Right forelimb (tissue), 1 donor: ENCODE measurements around the gene ZDHHC1.

Experiments
- DNase-seq: peaks from one replicate; pipeline ENCODE4 v3.0.0-alpha.2; 2018

ZDHHC1 gene

DNA sequence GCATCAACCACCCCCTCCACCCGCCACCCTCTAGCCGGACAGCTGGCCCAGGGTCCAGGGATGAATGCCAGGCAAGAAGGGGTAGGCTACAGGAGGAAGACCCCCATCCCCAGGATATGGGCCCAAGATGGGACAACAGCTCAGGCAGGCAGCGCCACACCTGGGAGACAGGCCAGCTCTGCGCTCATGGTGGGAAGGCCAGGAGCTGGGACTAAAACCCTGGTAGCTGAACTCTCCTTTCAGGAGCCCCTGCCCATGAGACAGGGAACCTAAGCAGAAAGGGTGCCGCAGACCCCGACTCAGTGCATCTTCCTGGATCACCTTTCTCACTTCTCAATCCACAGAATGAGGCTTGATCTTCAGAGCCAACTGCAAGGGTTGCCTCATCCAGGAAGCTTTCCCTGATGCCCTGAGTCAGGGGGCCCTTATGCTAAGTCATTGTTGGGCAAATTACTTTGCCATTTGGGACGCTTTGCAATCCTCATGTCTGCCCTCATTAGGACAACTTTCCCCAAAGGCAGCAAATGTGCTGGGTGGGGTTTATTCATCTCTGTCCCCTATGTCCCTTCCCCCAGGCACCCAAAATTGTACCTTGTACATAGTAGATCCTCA, 9.0 kb downstream of the ZDHHC1 start:
- DNase-seq, result no peak

DNA sequence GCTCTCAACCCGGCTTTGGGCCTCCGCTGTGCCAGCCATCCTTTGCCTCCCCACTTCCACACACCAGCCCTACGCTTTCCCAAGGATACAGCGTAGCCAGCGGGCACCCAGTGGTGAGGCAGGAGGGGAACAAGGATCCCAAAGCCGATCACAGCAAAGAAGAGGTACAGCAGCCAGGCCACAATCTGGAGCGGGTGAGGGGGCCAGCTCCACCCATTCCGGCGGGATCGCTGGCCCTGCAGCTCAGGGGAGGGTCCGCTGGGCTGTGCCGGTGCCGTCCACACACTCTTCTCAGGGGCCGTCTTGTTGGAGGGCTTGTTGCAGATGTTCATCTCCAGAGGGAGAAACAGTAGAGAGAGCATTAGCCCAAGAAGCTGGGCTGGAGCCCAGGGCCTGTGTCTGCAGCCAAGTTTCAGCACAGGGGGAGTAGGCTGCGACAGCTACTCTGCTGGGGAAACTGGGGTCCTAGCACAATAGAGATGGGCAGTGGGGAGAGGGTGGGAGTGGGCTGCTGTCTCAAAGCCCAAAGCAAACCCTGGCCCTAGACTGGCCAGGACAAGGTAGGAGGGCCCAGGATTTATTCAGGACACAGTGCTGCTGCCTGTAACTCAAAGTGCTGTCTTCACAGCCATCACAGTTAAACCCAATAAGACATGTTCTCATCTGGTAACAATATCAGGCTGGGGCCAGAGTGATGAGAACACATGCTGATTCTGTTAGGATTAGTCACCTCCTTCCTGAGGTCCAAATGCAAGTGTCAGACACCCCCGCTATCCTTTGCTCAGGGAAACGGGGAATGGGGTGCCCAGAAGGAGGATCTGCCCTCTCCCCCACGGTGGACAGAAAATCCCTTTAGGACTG, 9.9 kb downstream of the ZDHHC1 start:
- peak; percentile 85 for DNase-seq

DNA sequence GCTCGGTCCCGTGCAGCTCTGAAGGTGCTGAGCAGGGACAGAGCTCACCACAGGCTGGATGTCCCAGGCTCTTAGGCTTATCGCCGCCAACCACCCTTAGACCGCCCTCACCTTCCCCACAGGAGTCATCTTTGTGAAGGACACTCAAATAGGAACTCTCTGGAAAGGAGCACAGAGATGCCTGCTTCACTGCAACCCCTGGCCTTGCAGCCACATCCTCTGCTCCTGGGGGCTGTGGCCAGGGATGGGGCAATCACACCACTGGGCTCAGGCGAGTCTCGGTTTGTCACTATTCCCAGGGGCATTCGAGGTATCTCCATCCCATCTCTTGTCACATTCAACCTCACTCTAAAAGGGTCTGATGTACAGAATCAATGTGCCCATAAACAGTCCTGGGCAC, 10.9 kb downstream of the ZDHHC1 start:
- DNase-seq, result no peak

DNA sequence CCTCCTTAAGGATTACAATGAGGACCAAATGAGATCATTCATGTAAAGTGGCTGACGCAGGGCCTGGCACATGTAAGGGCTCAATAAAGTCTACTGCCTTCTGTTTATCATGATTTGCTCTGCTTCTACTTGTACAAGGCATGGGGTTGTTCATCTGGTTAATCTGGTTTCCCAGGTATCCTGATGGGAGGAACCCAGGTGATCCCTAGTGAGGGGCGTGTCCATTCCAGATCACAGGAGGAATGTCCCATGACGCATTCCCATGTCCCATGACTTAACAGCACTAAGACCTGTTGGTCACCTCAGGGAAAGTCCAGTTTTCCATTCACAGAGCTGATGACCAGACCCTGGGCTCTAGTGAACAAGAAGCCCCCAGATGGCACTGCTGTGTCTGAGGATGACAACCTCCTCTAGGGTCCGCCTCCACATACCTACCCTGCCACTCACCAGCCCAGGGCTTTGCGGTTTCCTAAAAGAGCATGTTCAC, 11.5 kb downstream of the ZDHHC1 start:
- no peak for DNase-seq

DNA sequence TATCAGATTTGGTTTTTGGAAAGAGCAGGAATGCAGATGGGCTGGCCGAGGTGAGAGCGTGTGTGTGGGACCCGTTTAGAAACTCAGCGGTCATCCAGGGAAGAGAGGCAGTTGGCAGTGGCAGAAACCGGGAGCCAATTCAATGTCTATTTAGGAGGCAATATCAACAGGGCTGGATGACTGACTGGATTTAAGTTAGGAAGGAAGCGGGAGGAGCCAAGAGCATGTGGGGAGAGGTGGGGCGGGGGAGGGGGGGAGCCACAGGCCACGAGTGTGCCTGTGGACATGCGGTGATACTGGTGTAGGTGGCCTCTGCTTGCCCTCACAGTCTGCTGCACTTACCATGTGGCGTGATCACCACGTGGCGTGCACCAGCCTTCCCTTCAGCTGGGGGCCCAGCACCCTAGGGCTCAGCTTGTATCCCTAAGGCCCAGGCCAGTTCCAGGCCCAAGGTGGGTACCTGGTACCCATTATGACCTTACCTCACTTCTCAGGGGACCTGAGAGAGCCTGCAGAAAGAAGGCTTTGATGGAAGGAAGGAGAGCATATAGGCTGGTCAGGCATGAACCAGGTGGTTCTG, 12.2 kb downstream of the ZDHHC1 start:
- DNase-seq, result no peak

DNA sequence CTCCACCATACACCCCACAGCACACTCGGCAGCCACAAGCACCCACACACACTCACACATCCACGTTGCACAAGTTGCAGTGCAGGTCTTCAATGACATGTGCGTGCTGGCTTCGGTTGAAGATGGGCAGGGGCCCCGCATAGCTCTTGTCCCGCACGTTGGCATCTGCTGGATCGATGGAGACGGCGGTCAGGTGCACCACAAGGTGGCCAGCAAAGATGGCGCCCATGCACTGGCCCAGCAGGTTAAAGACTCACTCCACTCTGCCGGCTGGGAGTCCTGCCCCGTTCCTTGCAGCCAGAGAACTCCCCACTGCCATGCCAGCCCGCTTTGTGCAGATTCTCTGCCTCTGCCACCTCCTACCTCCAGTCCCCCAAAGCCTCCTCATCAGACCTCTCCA, 15.4 kb downstream of the ZDHHC1 start:
- DNase-seq, result no peak

DNA sequence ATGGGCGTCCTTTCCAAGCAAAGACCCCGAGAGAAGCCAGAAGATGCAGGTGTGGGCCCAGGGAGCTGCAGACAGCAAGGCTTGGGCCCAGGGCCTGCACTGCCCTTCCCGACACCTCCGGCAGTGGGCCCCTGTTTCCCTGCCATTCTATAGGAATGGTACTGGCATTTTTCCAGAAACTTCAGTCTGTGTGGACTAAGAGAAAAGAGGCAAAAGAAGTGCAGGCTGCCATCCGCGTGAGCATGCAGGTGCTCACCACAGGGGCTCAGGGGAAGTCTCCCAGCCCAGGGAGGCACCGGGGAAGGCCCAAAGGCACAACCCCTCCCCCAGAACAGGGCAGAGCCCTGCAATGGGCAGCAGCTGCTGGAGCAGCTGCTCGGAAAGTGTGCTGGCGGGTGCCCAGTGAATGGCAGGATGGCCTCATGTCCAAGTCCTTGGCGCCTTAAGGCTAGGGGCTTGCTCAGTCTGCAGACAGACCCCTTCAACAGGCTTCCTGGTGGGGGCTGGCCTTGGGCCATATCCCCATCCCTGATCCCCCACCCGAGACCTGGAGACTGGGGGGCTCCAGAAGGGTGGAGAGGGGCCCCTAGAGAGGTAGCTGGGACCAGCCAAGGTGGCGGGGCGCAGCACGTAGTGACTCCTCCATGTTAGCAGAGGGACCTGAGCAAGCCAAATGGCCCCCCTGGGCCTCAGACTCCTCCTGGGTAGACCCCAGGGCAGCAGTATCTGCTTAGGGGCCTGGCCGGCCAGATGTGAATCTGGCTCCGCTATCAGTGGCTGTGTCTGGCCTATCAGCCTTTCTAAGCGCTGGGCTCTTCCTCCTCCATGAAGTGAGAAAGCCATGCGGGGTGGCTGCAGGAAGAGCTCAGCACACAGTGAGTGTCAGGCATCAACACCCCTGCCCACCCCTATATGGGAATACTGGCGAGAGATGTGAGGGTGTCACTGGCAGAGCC, 16.2 kb downstream of the ZDHHC1 start:
- DNase-seq, result peak; percentile 79

DNA sequence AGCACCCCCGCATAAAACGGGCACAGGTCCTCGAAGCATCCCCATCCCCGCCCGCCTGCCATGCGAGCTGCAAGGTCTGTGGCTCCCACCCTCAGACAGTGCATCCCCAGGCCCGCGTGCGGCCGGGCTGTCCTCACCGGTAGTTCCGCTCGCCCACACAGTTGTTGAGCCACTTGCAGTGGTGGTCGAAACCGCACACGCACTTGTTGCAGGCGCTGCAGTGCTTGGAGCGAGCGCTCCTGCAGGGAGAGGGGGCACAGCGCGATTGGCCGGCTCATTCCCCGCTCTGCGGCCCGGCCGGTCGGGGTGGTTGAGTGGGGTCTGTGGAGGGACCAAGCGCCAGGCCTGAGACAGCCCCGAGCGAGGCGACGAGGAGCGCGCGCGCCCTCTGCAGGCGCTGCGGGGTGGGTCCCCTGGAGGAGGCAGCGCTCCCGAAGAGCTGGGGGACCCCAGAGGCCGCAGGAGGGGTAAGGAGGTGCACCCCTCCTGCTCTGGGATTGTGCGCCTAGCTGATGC, 17.0 kb downstream of the ZDHHC1 start:
- peak; percentile 77 for DNase-seq

DNA sequence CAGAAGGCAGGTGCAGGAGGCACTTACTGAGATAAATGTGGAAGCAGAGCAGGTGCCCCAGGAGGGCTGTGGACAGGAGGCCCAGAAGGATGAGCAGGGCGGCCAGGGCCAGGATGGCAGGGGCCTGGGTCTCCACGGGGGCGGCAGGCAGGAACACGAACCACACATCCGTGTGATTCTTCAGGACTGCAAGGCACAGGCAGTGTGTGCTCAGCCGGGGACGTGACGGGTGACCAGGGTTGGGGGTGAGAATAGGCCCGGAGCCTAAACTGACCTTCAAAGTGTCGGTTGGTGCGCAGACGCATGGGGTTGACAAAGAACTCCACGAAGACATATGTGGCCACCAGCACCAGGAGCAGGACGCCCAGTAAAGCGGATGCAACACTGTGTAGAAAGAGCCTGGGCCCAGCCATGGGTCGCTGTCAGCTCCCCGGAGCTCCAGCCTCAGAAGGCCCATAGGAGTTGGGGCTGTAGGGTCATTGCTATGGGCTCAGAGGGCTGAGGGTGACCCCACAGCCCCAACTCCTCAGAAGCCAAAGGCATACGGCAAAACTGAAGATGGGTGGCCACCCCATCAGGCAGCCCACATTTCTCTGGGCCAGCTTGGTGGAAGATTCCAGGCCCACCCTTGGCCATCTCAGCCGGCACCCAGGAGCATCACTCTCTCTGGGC, 17.6 kb downstream of the ZDHHC1 start:
- DNase-seq, result no peak

DNA sequence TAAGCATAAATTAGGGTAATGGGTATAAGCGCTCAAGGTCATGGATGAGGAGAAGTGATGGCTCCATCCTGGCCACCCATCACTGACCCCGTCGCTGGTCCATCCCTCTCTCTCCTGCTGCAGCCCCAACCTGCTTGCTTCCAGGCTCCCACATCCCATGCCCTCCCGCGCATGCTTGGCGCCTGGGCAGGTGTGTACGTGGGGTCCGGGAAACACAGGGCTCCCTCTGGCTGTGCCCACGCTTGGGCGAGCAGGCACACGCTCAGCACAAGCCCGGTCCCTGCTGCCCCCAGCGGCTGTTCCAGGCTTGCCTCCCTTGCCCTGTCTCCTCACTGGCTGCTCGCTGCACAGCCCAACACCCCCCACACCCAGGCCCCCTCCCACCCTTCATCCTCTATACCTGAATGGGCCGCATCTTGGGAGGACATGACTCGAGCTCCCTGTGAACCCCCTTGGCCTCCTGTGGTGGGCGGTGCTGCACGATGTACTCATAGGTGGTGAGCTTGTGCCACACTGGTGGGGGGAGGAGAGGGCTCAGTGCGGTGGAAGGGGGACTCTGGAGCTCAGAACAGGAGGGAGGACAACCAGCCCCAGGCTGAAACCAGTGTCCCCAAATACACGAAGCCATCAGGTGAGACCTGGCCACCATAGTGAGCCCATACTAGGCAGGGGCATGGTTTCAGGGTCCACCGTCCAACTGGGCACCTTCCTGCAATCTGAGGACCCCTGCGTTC, 18.3 kb downstream of the ZDHHC1 start:
- DNase-seq, result no peak

DNA sequence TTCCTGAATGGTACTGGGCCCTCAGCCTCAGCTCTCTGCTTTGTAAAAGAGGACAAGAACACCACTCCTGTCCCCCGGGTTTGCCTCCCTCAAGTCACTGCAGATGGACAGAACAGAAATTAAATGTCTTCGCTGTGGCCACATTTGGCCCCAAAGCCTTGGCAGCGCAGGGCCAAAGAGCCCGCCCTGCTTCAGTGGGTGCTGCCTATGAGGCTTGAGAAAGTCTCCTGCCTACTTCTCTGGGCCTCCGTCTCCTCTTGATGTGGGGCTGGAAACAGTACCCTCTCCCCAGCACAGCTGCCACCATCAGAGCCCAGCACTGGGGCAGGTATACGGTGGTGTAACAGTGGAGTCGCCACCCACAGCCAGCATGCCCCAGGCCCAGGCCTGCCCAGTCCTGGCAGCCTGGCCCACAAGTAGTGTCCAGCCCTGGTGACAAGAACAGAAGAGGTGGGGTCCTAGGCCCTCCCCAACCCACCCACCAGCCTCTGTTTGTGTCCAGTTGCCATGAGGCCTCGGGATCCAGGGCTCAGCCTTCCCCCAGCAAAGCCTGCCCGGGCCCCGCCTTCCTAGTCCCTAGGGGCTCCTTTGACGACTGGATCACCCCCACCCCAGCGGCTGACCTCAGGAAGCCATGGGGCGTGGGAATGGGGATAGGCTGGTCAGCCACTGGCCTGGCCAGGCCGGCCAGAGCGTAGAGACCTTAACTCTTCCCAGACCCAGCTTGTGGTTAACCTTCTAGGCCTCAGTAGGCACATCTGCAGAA, 19.1 kb downstream of the ZDHHC1 start:
- no peak for DNase-seq

DNA sequence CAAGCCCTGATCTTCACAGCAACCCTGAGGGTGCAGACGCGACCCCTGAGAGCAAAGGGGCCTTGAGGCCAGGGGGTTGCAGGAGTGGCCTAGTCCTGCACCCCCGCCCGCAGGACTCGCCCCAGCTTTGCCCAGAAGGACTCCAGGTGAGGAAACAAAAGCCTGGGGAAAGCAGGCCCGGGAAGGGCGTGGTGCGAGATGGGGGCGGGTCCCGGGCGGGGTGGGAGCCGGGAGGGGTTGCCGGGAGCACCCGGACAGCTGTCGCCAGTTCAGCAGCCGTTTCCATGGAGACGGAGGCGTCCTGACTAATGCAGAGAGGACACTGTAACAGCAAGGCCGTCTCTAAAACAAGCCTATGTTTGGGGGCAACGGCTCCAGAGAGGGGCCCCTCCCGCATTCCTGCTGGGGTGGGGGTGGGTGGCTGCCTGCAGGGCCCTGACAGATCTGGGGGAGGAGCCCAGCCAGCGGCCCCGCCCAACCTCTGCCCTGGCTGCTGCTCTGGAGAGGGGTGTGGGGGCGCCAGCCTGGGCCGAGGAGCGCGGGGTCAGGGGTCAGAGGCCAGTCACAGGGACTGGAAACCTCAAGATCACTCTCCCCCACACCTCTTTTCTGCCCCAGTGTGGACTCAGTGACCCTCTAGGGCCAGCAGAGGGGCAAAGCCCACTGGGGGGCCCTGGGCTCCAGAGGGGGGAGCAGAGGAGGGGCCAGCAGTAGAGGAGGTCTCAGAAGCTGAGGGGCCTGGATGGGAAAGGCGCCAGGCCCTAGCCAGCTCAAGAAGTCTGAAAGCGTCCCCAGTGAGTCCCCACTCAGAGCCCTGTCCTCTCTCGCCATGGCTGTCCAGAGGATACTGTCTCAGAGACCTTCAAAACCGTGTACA, 19.9 kb downstream of the ZDHHC1 start:
- DNase-seq, result peak; percentile 85

DNA sequence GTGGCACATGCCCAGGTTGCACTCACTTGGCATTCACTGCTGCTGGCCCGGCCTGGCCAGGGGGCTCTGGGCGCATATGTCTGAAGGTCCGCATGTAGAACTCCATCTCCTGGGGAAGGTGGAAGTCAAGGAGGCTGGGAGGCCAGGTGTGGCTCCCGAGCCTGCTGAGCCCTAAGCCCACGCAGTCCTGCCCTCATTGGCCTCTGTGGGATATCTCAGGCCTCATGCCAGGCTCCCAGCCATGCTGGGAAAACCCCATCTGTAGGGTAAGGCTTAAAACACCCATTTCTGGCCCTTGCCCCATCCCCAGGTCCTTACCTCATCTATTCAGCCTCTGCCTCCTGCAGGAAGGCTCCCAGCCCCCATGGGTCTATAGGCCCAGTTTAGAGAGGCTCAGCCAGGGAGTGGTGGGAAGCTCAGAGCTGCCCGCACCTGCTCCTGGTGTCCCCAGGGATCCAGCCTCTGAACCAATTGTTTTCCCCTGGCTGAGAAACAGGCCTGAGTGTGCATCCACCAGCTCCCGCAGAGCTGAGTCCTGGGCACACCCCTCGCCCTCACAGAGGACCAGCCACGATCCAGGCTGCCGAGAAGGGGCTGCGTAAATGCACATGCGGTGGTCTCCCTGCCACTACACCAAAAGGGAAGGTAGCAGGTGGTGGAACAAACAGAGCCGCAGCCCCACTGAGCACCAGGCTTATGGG, 20.7 kb downstream of the ZDHHC1 start:
- no peak for DNase-seq

DNA sequence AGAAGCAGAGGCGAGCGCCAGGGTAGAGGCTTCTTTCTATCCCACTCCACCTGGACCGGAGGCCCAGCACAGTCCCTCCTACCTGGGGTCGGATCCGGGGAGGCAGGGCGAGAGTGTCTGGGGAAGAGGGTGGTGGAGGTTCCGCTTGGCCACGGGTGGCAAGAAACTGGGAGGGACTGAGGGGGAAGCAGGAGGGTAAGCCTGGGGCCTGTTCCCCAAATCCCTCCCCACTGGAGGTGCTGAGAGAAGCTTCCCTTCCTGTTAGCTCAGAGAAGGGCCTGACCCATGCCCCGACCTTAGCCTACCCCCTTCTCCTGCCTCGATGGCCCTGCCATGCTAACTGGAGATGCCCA, 21.2 kb downstream of the ZDHHC1 start:
- no peak for DNase-seq

DNA sequence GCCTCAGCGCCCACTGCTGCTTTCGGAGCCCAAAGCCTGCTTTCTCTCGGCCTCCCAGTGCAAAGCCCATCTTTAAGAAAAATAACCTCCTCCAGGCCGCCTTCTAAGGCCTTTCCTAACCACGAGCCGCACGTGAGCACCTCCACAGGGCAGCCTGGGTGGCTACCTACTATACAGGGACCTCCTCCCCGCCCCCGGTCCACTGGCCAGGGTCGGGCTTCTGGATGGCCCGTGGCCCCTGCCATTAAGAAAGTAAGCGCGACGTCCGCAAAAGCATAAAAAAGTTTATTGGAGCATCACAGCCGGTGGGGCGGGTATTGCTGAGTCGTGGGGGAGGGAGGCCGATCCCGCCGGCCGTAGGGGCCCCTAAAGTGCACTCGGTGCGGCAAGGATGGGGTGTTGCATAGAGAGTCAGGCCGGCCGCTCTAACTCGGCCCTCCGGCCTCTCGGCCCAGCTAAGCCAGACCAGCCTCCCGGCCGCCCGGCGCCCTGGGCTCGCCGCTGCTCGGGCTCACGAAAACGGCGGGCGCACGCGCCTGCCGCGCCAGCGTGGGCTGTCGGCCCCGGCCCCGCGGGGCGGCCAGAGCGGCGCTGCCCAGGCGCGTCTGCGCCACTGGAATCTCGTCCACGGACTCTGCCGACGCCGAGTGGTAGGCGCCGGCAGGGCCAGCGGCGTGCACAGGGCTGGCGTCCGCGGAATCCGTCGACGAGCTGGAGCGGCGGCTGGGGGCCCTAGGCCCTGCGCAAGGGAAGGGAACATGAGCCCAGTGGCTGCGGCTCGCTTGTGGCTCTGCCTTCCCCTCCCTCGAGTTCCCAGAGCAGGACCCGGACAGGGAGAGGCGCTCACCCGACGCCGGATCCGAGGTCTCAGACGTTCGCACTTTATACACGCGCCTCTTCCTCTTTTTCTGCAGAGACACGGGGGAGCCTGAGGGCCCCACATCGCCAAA, 21.8 kb downstream of the ZDHHC1 start:
- peak; percentile 68 for DNase-seq

DNA sequence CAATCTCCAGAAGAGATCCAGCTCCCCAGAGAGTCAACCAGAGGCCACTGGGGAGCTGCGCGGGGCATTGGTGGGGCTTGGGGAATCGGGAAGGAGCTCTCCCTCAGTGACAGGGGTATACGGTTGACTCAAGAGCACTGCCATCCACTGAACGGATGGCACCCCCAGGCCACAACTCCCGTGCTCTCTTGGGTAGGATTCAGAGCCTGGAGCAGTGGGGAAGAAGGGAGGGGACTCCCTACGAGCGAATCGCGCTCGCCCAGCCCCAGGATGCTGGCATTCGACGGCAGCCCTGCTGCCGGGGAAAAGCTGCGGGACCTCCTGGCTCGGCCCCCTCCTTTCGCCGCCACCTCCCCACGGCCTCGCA, 22.5 kb downstream of the ZDHHC1 start:
- DNase-seq, result peak; percentile 51

DNA sequence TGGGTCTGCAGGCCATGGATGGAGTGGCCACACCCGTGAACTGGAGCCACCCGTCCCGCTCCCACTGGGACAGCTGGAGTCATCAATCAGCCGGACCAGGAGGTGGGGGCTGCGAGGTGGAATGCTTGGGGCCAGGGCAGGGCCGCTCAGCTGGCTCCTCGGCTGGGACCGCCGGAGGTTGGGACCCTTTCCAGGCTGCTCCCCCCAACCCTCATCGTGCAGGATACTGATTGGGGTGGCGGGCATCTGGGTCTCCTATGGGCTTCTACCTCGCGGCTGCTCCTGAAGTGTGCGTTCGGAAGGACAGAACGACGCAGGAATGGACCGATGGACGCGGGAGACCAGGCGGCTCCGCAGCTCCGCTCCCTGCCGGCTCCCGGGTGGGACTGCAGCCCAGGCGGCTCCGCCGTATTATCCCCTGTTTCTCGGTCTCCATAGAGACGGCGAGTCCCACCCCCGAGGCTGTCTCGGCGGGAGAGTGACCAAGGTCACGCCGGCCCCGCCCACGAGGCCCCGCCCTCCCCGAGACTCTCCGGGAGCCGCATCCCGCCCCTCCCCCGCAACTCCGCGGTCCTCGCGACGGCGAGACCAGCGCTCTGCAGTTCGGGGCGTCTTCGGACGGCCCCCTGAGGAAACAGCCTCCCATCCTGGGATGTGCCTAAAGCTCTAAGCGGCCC, 23.0 kb downstream of the ZDHHC1 start, which contains the start of gene TPPP3:
Gene TPPP3, minus strand, starts transcription at position 388 of the 677 bp plus-strand sequence. CDS start 2,387 bp downstream, outside the sequence.
- peak; percentile 90 for DNase-seq
